GM12878 (cell line): ENCODE results near the gene EHD2. TPM values are rescaled to one million over a fixed set of nuclear protein-coding genes. Genes with fewer than 3 reads are reported as not detected.

Experiments used
- ATAC-seq: fragments of 200-7000 bp; cut with Tn5 transposase; 3 replicates; pipeline ENCODE4 v1.9.1; 2020; ENCODE audit warnings: mild to moderate bottlenecking, moderate library complexity
- BruUV-seq: library from RNA; stranded (reverse); fragments of 400-500 nt; replicated peaks from 2 replicates; lab custom pipeline; 2021; lab: Mats Ljungman, UMichigan
- CTCF ChIA-PET: fragments of 300-600 bp; sonication (Branson Sonifier 250); formaldehyde crosslinking; extraction: SDS; loops from one replicate; lab custom pipeline; 2021; ENCODE audit warnings: inconsistent platforms; lab: Yijun Ruan, JAX
- POLR2A ChIA-PET: fragments of 350-600 bp; formaldehyde crosslinking; extraction: SDS; loops from one replicate; lab custom pipeline; 2021; ENCODE audit warnings: inconsistent platforms; lab: Charles Lee
- RAD21 ChIA-PET: fragments of 300-600 bp; sonication (Branson Sonifier 250); formaldehyde crosslinking; loops from one replicate; lab custom pipeline; 2023; ENCODE audit warnings: antibody characterized with exemption; ENCODE audit not compliant: unreplicated experiment; lab: Charles Lee
- SMC1A ChIA-PET: fragments of 300-600 bp; sonication (Branson Sonifier 250); formaldehyde crosslinking; loops from one replicate; lab custom pipeline; 2023; ENCODE audit not compliant: unreplicated experiment, uncharacterized antibody; lab: Charles Lee
- DNase-seq: peaks from one replicate; pipeline ENCODE4 v3.0.0-alpha.2; 2011; ENCODE audit warnings: low read depth, low spot score
- FAIRE-seq: peaks from 3 replicates; lab custom pipeline; 2011; peaks lifted over from hg19 to GRCh38; lab: Jason Lieb, UNC
- H2AFZ ChIP-seq: 2 replicates; pipeline ENCODE4 v1.6.0; 2011; ENCODE audit warnings: low read depth, low read length, control low read depth; ENCODE audit not compliant: control insufficient read depth
- H3K27ac ChIP-seq: 2 replicates; pipeline ENCODE4 v1.5.1; 2011; ENCODE audit warnings: control low read depth; ENCODE audit not compliant: control insufficient read depth, insufficient read depth
- H3K27me3 ChIP-seq, 2 experiments: replicated peaks in 1 of 2; 2 replicates each; pipeline versions ENCODE4 v1.6.0 to v1.6.1; 2011; ENCODE audit warnings: low read length in 1 of 2; ENCODE audit not compliant: control insufficient read depth in 2 of 2, insufficient read depth in 2 of 2
- H3K36me3 ChIP-seq, 2 experiments: 2 replicates each; pipeline ENCODE4 v1.5.1; 2011; ENCODE audit warnings: low read length in 1 of 2; ENCODE audit not compliant: control insufficient read depth in 2 of 2, insufficient read depth in 2 of 2
- H3K4me1 ChIP-seq: 2 replicates; pipeline ENCODE4 v1.6.1; 2011; ENCODE audit warnings: mild to moderate bottlenecking, low read length, moderate library complexity, mixed read lengths; ENCODE audit not compliant: control insufficient read depth, insufficient read depth
- H3K4me2 ChIP-seq: 2 replicates; pipeline ENCODE4 v1.6.0; 2011; ENCODE audit warnings: control low read depth; ENCODE audit not compliant: control insufficient read depth, insufficient read depth
- H3K4me3 ChIP-seq: fragments of 200-600 bp; sonication (generic); 2 replicates; pipeline ENCODE4 v1.5.1; 2016
- H3K79me2 ChIP-seq: 2 replicates; pipeline ENCODE4 v1.6.0; 2011; ENCODE audit warnings: low read length; ENCODE audit not compliant: control insufficient read depth, insufficient read depth
- H3K9ac ChIP-seq: 2 replicates; pipeline ENCODE4 v1.8.0; 2011; ENCODE audit warnings: low read length, control low read depth, mixed read lengths; ENCODE audit not compliant: control insufficient read depth, insufficient read depth
- H3K9me3 ChIP-seq: replicated peaks from 3 replicates; pipeline ENCODE4 v1.5.1; 2011; ENCODE audit warnings: mild to moderate bottlenecking, low read length; ENCODE audit not compliant: control insufficient read depth, insufficient read depth
- H4K20me1 ChIP-seq: 2 replicates; pipeline ENCODE4 v1.6.0; 2011; ENCODE audit not compliant: control insufficient read depth, insufficient read depth
- BHLHE40 ChIP-seq, 2 experiments: fragments of 450-650 bp in 1 of 2; IDR thresholded peaks; 2 replicates each; pipeline ENCODE4 v1.6.1; 2011 to 2017; ENCODE audit warnings: low read depth in 2 of 2, borderline replicate concordance in 1 of 2, improper control_type of control experiment in 1 of 2, low read length in 1 of 2, mild to moderate bottlenecking in 1 of 2
- CBFB ChIP-seq: IDR thresholded peaks from 2 replicates; pipeline ENCODE4 v1.6.1; 2016; ENCODE audit warnings: antibody characterized with exemption, low read depth
- ESRRA ChIP-seq: IDR thresholded peaks from 2 replicates; pipeline ENCODE4 v1.6.1; 2012; ENCODE audit warnings: mild to moderate bottlenecking, low read length, improper control_type of control experiment
- NFXL1 ChIP-seq: fragments of 450-650 bp; IDR thresholded peaks from 2 replicates; pipeline ENCODE4 v1.6.1; 2017; ENCODE audit warnings: antibody characterized with exemption, mild to moderate bottlenecking, borderline replicate concordance
- PAX8 ChIP-seq: fragments of 450-650 bp; IDR thresholded peaks from 2 replicates; pipeline ENCODE4 v1.6.1; 2017; ENCODE audit warnings: mild to moderate bottlenecking, moderate library complexity
- RFX5 ChIP-seq: IDR thresholded peaks from 2 replicates; pipeline ENCODE4 v1.6.1; 2011; ENCODE audit warnings: low read depth, low read length, improper control_type of control experiment
- STAT3 ChIP-seq: IDR thresholded peaks from 2 replicates; pipeline ENCODE4 v1.6.1; 2011; ENCODE audit warnings: low read depth, low read length, improper control_type of control experiment
- SUPT20H ChIP-seq: IDR thresholded peaks from 2 replicates; pipeline ENCODE4 v1.6.1; 2011; ENCODE audit warnings: low read depth, mild to moderate bottlenecking, low read length, moderate library complexity, borderline replicate concordance; ENCODE audit not compliant: control insufficient read depth
- ZBED1 ChIP-seq: IDR thresholded peaks from 2 replicates; pipeline ENCODE4 v1.6.1; 2016; ENCODE audit warnings: borderline replicate concordance
- ZZZ3 ChIP-seq: IDR thresholded peaks from 2 replicates; pipeline ENCODE4 v1.6.1; 2011; ENCODE audit warnings: low read depth; ENCODE audit not compliant: control insufficient read depth, insufficient read length
- WGBS: methylation state at CpG from one replicate; pipeline ENCODE4 v1.1.6; 2016; ENCODE audit warnings: low lambda C conversion rate; ENCODE audit not compliant: insufficient replicate concordance, insufficient coverage; ENCODE audit errors: missing lambda C conversion rate; 5-methylcytosine and 5-hydroxymethylcytosine counted together
- in situ Hi-C: fragments of 300-500 bp; cut with MboI; formaldehyde crosslinking; loops from 9 replicates; pipeline ENCODE4 v1.14.3; 2018; ENCODE audit warnings: mixed read lengths
- intact Hi-C: fragments of 100-400 bp; cut with micrococcal nuclease; formaldehyde crosslinking; loops from one replicate; pipeline ENCODE4 v1.14.2; 2022; ENCODE audit not compliant: unreplicated experiment
- polyA plus RNA-seq, 11 experiments: library from polyadenylated mRNA; depleted of rRNA in 4 of 11; unstranded in 6 of 11; stranded (reverse) in 5 of 11; fragments of >200 nt; fragmentation: Nextera tagmentation in 4 of 11; fragmentation: Illumina TruSeq in 1 of 11; extraction: Ambion mirVana in 4 of 11; extraction: Trizol in 1 of 11; gene quantifications; 1 replicate in 1 of 11; 2 replicates in 10 of 11; pipeline versions ENCODE4 v1.2.1 to v1.2.3, GENCODE V29; 2011 to 2016; ENCODE audit warnings: inconsistent platforms in 2 of 11, missing spikeins in 2 of 11, low read depth in 1 of 11
- total RNA-seq, 4 experiments: library from RNA; depleted of rRNA in 3 of 4; stranded (reverse); fragments of >200 nt in 3 of 4; fragmentation: Illumina TruSeq in 1 of 4; extraction: Trizol in 1 of 4; gene quantifications; 2 replicates each; pipeline versions ENCODE4 v1.2.1 to v1.2.3, GENCODE V29; 2013 to 2021
- TF ChIP-seq, protein P1 (sequence below): fragments of 450-650 bp; IDR thresholded peaks from 2 replicates; pipeline ENCODE4 v1.6.1; 2017; ENCODE audit warnings: antibody characterized with exemption, mild to moderate bottlenecking, moderate library complexity
- TF ChIP-seq, protein P2 (sequence below): fragments of 450-650 bp; IDR thresholded peaks from 2 replicates; pipeline ENCODE4 v1.6.1; 2017; ENCODE audit warnings: mild to moderate bottlenecking
- TF ChIP-seq, protein P3 (sequence below): IDR thresholded peaks from 2 replicates; pipeline ENCODE4 v1.6.1; 2011; ENCODE audit warnings: low read depth, mild to moderate bottlenecking, low read length, moderate library complexity, borderline replicate concordance; ENCODE audit errors: extremely low read depth

Gene EHD2
- total and polyA plus RNA-seq, 10 of the 15 experiments (the other 5 are each of a cell fraction or from before 2014, with no cell fraction given), result 0.12 to 0.24 (median 0.23) TPM; not detected in 7

DNA sequence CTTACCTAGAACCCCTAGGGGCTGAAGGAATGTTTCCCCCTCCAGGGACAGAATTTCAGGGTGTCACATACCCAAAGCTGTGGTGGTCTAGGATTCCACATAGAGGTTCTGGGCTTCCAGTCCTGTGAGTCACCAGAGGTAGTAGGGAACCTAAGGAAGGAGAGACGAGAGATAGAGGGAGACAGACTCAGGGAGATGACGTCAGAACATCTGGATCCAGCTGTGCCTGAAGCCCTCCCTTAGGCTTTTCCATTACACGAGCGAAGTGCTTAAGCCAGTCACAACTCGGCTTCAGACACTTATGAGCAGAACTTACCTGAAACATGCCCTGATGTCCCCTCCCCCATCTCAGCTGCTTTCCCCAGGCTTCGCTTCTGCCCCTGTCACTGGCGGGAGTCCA is 53.4 kb downstream of the EHD2 start:
- Histone ChIP-seq H3K4me1 (no peaks in the 10 kb centered on the region), H3K4me2 (no peak overlapping the region), H3K27ac (no peak overlapping the region), H2AFZ (no peak overlapping the region), H3K9ac (no peak overlapping the region), H4K20me1 (no peaks in the 10 kb centered on the region), H3K36me3 (no peaks in the 10 kb centered on the region), H3K9me3 (no peaks in the 10 kb centered on the region), H3K4me3 (no peak overlapping the region), H3K79me2 (no peaks in the 10 kb centered on the region), H3K27me3 (no peaks in the 10 kb centered on the region)
- TF ChIP-seq, protein P1, sequence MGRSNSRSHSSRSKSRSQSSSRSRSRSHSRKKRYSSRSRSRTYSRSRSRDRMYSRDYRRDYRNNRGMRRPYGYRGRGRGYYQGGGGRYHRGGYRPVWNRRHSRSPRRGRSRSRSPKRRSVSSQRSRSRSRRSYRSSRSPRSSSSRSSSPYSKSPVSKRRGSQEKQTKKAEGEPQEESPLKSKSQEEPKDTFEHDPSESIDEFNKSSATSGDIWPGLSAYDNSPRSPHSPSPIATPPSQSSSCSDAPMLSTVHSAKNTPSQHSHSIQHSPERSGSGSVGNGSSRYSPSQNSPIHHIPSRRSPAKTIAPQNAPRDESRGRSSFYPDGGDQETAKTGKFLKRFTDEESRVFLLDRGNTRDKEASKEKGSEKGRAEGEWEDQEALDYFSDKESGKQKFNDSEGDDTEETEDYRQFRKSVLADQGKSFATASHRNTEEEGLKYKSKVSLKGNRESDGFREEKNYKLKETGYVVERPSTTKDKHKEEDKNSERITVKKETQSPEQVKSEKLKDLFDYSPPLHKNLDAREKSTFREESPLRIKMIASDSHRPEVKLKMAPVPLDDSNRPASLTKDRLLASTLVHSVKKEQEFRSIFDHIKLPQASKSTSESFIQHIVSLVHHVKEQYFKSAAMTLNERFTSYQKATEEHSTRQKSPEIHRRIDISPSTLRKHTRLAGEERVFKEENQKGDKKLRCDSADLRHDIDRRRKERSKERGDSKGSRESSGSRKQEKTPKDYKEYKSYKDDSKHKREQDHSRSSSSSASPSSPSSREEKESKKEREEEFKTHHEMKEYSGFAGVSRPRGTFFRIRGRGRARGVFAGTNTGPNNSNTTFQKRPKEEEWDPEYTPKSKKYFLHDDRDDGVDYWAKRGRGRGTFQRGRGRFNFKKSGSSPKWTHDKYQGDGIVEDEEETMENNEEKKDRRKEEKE, result no peak
- TF ChIP-seq ESRRA, result no peak
- TF ChIP-seq RFX5, result no peak
- no peak for TF ChIP-seq PAX8
- no peak for TF ChIP-seq CBFB
- TF ChIP-seq, protein P2, sequence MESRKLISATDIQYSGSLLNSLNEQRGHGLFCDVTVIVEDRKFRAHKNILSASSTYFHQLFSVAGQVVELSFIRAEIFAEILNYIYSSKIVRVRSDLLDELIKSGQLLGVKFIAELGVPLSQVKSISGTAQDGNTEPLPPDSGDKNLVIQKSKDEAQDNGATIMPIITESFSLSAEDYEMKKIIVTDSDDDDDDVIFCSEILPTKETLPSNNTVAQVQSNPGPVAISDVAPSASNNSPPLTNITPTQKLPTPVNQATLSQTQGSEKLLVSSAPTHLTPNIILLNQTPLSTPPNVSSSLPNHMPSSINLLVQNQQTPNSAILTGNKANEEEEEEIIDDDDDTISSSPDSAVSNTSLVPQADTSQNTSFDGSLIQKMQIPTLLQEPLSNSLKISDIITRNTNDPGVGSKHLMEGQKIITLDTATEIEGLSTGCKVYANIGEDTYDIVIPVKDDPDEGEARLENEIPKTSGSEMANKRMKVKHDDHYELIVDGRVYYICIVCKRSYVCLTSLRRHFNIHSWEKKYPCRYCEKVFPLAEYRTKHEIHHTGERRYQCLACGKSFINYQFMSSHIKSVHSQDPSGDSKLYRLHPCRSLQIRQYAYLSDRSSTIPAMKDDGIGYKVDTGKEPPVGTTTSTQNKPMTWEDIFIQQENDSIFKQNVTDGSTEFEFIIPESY, result no peak
- no peak for TF ChIP-seq NFXL1
- TF ChIP-seq ZZZ3, result no peak
- no peak for TF ChIP-seq BHLHE40 (IDR thresholded peaks at IDR 0.05; ENCODE audit: borderline replicate concordance in 1 of 2, low read depth in 2 of 2, low read length in 1 of 2)
- TF ChIP-seq STAT3, result no peak
- TF ChIP-seq, protein P3, sequence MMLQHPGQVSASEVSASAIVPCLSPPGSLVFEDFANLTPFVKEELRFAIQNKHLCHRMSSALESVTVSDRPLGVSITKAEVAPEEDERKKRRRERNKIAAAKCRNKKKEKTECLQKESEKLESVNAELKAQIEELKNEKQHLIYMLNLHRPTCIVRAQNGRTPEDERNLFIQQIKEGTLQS, result no peak
- no peak for TF ChIP-seq ZBED1
- no peak for TF ChIP-seq SUPT20H
- ChIA-PET POLR2A (no interaction called here), SMC1A (interaction anchor here (1.3 to 2.4 kb wide), 2 partner anchors 21 to 97 kb away, joined by 3 to 5 read pairs; no protein-coding TSS in a partner anchor), CTCF (interaction anchor here (1.6 to 6.3 kb wide), 5 partner anchors 9 to 97 kb away, joined by 3 to 75 read pairs (median 8); partner anchors contain the start of gene NOP53), RAD21 (interaction anchor here (1.5 kb wide), 1 partner anchor 24 kb away, joined by 6 read pairs; no protein-coding TSS in a partner anchor)
- FAIRE-seq (no peak), DNase-seq (no peak), ATAC-seq (no peak)
- in situ Hi-C loops (no loop called here), intact Hi-C loops (loop anchor here (2.0 kb wide), 1 partner anchor 22 kb away; no protein-coding TSS in a partner anchor)
- no TSS peak for BruUV-seq
- WGBS, result 69% methylated on average over 7 of the region's 7 CpGs
